GM12891 (cell line): ENCODE measurements around the gene KDM4C.

Experiments
- PAX5 ChIP-seq: IDR thresholded peaks from 2 replicates; pipeline ENCODE4 v1.6.1; 2011; ENCODE audit warnings: low read length, moderate library complexity, mild to moderate bottlenecking; ENCODE audit not compliant: insufficient read depth, severe bottlenecking
- POLR2A ChIP-seq: IDR thresholded peaks from 2 replicates; pipeline ENCODE4 v1.6.1; 2011; ENCODE audit warnings: low read depth, low read length, control low read depth
- POLR2AphosphoS5 ChIP-seq: IDR thresholded peaks from 2 replicates; pipeline ENCODE4 v1.6.1; 2011; ENCODE audit warnings: low read depth, low read length, control low read depth
- TAF1 ChIP-seq: IDR thresholded peaks from 2 replicates; pipeline ENCODE4 v1.6.1; 2011; ENCODE audit warnings: low read depth, low read length, control low read depth

DNA sequence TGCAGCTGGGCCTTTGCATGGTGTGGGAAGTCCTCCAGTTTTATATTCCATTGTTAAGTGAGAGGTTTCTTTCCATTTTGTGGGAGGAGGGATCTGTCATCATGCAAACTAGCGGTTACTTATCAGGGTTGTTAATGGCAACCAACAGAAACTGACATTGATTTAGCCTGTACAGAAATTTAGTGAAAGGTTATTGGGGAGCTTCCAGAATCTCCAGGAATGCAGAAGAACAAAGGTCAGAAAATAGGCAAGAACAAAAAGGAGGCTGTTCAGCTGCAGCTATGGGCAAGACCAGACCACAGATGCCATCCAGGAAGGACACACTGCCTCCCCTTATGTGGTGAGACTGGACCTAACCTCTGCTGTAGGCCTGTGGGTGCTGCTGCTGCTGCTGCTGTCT is 395.8 kb downstream of the KDM4C start:
- TF ChIP-seq POLR2AphosphoS5 (no peak), POLR2A (no peak), PAX5 (no peak), TAF1 (no peak)
